H1 (cell line): ENCODE results near the gene CACNG7. TPM values are rescaled to one million over a fixed set of nuclear protein-coding genes. Genes with fewer than 3 reads are reported as not detected.

Experiments used
- CTCF ChIA-PET: fragments of 300-600 bp; sonication (Branson Sonifier 250); formaldehyde crosslinking; loops from one replicate; lab custom pipeline; 2021; ENCODE audit not compliant: partially characterized antibody; lab: Charles Lee
- POLR2A ChIA-PET: fragments of 300-600 bp; sonication (Branson Sonifier 250); formaldehyde crosslinking; loops from one replicate; lab custom pipeline; 2021; ENCODE audit warnings: inconsistent platforms; ENCODE audit not compliant: partially characterized antibody; lab: Charles Lee
- DNase-seq, 2 experiments: peaks; one replicate each; pipeline versions ENCODE4 v3.0.0 to v3.0.0-alpha.2; 2010 to 2022; ENCODE audit warnings: low spot score in 2 of 2, low read depth in 1 of 2, mixed read lengths in 1 of 2
- FAIRE-seq: peaks from 2 replicates; lab custom pipeline; 2011; peaks lifted over from hg19 to GRCh38; lab: Jason Lieb, UNC
- H2AFZ ChIP-seq: 2 replicates; pipeline ENCODE4 v1.8.1; 2012; ENCODE audit warnings: low read length, inconsistent platforms
- H2AK5ac ChIP-seq: 2 replicates; pipeline ENCODE4 v1.6.1; 2013; ENCODE audit warnings: low read depth, low read length
- H2BK120ac ChIP-seq: replicated peaks from 2 replicates; pipeline ENCODE3; 2013; ENCODE audit warnings: low read depth, low read length, inconsistent platforms
- H2BK12ac ChIP-seq: 2 replicates; pipeline ENCODE4 v1.6.1; 2013; ENCODE audit warnings: low read depth, low read length
- H2BK15ac ChIP-seq: 2 replicates; pipeline ENCODE4 v1.6.1; 2013; ENCODE audit warnings: low read length
- H2BK20ac ChIP-seq: 2 replicates; pipeline ENCODE4 v1.6.1; 2013; ENCODE audit warnings: low read length
- H2BK5ac ChIP-seq: 2 replicates; pipeline ENCODE4 v1.6.1; 2013; ENCODE audit warnings: low read depth, low read length
- H3K14ac ChIP-seq: 2 replicates; pipeline ENCODE4 v1.6.1; 2013; ENCODE audit warnings: inconsistent platforms; ENCODE audit not compliant: insufficient read length
- H3K18ac ChIP-seq: 2 replicates; pipeline ENCODE4 v1.6.1; 2013; ENCODE audit warnings: low read length; ENCODE audit errors: extremely low read depth
- H3K23ac ChIP-seq: 2 replicates; pipeline ENCODE4 v1.6.1; 2013; ENCODE audit warnings: inconsistent platforms; ENCODE audit not compliant: insufficient read length
- H3K23me2 ChIP-seq: 2 replicates; pipeline ENCODE4 v1.6.1; 2013; ENCODE audit warnings: low read depth, low read length
- H3K27ac ChIP-seq: 2 replicates; pipeline ENCODE4 v1.6.1; 2011; ENCODE audit warnings: low read depth, low read length, inconsistent platforms
- H3K27me3 ChIP-seq, 4 experiments: replicated peaks in 1 of 4; 1 replicate in 1 of 4; 2 replicates in 3 of 4; pipeline versions ENCODE4 v1.6.1 to v1.8.1; 2011 to 2013; ENCODE audit warnings: low read length in 3 of 4, mild to moderate bottlenecking in 3 of 4, inconsistent platforms in 2 of 4, mixed read lengths in 2 of 4, moderate library complexity in 1 of 4; ENCODE audit not compliant: control insufficient read depth in 3 of 4, insufficient read depth in 3 of 4; ENCODE audit errors: extremely low read depth in 1 of 4
- H3K36me3 ChIP-seq, 4 experiments: 2 replicates each; pipeline versions ENCODE4 v1.6.1 to v1.8.1; 2011 to 2013; ENCODE audit warnings: mild to moderate bottlenecking in 4 of 4, low read length in 3 of 4, moderate library complexity in 2 of 4, control low read depth in 1 of 4, inconsistent platforms in 1 of 4; ENCODE audit not compliant: insufficient read depth in 4 of 4, control insufficient read depth in 2 of 4
- H3K4ac ChIP-seq: replicated peaks from 2 replicates; pipeline ENCODE3; 2013; ENCODE audit warnings: low read length, low read depth, mixed read lengths, inconsistent platforms; ENCODE audit not compliant: insufficient read length
- H3K4me1 ChIP-seq, 4 experiments: replicated peaks in 1 of 4; 1 replicate in 1 of 4; 2 replicates in 3 of 4; pipeline versions ENCODE4 v1.6.1 to v1.8.1; 2011 to 2013; ENCODE audit warnings: low read length in 3 of 4, inconsistent platforms in 2 of 4, mixed read lengths in 1 of 4; ENCODE audit not compliant: insufficient read depth in 4 of 4, control insufficient read depth in 3 of 4
- H3K4me2 ChIP-seq, 2 experiments: 2 replicates each; pipeline versions ENCODE4 v1.6.1 to v1.8.1; 2011 to 2013; ENCODE audit warnings: low read depth in 2 of 2, low read length in 2 of 2, control low read depth in 1 of 2, inconsistent platforms in 1 of 2, mild to moderate bottlenecking in 1 of 2; ENCODE audit not compliant: insufficient read depth in 1 of 2
- H3K4me3 ChIP-seq, 4 experiments: fragments of 200-600, 300-600 bp in 1 of 4; sonication (generic), shearing (Covaris generic), sonication (Bioruptor Twin) in 1 of 4; 2 replicates each; pipeline versions ENCODE4 v1.5.1 to v1.8.1; 2011 to 2016; ENCODE audit warnings: low read length in 4 of 4, low read depth in 3 of 4, control low read depth in 2 of 4, inconsistent platforms in 2 of 4, mild to moderate bottlenecking in 2 of 4, mixed read lengths in 1 of 4, moderate library complexity in 1 of 4; ENCODE audit not compliant: insufficient read depth in 2 of 4; ENCODE audit errors: extremely low read depth in 1 of 4
- H3K56ac ChIP-seq: replicated peaks from 2 replicates; pipeline ENCODE3; 2013; ENCODE audit warnings: low read depth, mild to moderate bottlenecking, mixed read lengths, low read length, inconsistent platforms; ENCODE audit not compliant: insufficient read length
- H3K79me1 ChIP-seq: 2 replicates; pipeline ENCODE4 v1.6.1; 2013; ENCODE audit warnings: low read depth, low read length, control low read depth
- H3K79me2 ChIP-seq, 2 experiments: 2 replicates each; pipeline versions ENCODE4 v1.6.1 to v1.8.1; 2012 to 2013; ENCODE audit warnings: low read length in 2 of 2, mild to moderate bottlenecking in 2 of 2, inconsistent platforms in 1 of 2; ENCODE audit not compliant: insufficient read depth in 2 of 2, control insufficient read depth in 1 of 2
- H3K9ac ChIP-seq, 4 experiments: replicated peaks in 1 of 4; 1 replicate in 1 of 4; 2 replicates in 3 of 4; pipeline versions ENCODE4 v1.6.1 to v1.8.1; 2011 to 2013; ENCODE audit warnings: low read depth in 3 of 4, low read length in 3 of 4, control low read depth in 2 of 4, mild to moderate bottlenecking in 2 of 4, moderate library complexity in 2 of 4, inconsistent platforms in 1 of 4; ENCODE audit errors: extremely low read depth in 1 of 4
- H3K9me3 ChIP-seq, 2 experiments: 2 replicates each; pipeline versions ENCODE4 v1.6.1 to v1.8.1; 2012 to 2013; ENCODE audit warnings: mild to moderate bottlenecking in 2 of 2, moderate library complexity in 2 of 2, control low read depth in 1 of 2, inconsistent platforms in 1 of 2, low read depth in 1 of 2, low read length in 1 of 2, mixed read lengths in 1 of 2; ENCODE audit not compliant: insufficient read depth in 2 of 2
- H4K20me1 ChIP-seq, 2 experiments: replicated peaks in 1 of 2; 2 replicates each; pipeline versions ENCODE3 to v1.8.1; 2011 to 2013; ENCODE audit warnings: inconsistent platforms in 2 of 2, low read length in 2 of 2, mild to moderate bottlenecking in 1 of 2; ENCODE audit not compliant: insufficient read depth in 2 of 2, control insufficient read depth in 1 of 2
- H4K5ac ChIP-seq: 2 replicates; pipeline ENCODE4 v1.6.1; 2013; ENCODE audit warnings: low read length, low read depth, mixed read lengths, inconsistent platforms; ENCODE audit not compliant: insufficient read length
- H4K8ac ChIP-seq: 2 replicates; pipeline ENCODE4 v1.8.0; 2013; ENCODE audit warnings: mild to moderate bottlenecking, moderate library complexity, low read length, inconsistent platforms; ENCODE audit not compliant: insufficient read depth; ENCODE audit errors: extremely low read depth
- H4K91ac ChIP-seq: replicated peaks from 2 replicates; pipeline ENCODE3; 2013; ENCODE audit warnings: low read length, mixed read lengths, inconsistent platforms; ENCODE audit not compliant: insufficient read length
- HDAC2 ChIP-seq, 2 experiments: fragments of 300-600 bp in 1 of 2; sonication (generic) in 1 of 2; IDR thresholded peaks; 2 replicates each; pipeline ENCODE4 v1.6.1; 2011 to 2012; ENCODE audit warnings: low read depth in 2 of 2, low read length in 2 of 2, mild to moderate bottlenecking in 2 of 2, moderate library complexity in 2 of 2, borderline replicate concordance in 1 of 2, inconsistent platforms in 1 of 2
- SRF ChIP-seq: IDR thresholded peaks from 2 replicates; pipeline ENCODE4 v1.6.1; 2011; ENCODE audit warnings: mild to moderate bottlenecking, low read depth, low read length, moderate library complexity
- TAF1 ChIP-seq: IDR thresholded peaks from 2 replicates; pipeline ENCODE4 v1.6.1; 2011; ENCODE audit warnings: mild to moderate bottlenecking, low read depth, low read length
- WGBS, 2 experiments: shearing (Covaris generic) in 1 of 2; methylation state at CpG; one replicate each; pipeline versions ENCODE4 v1.1.6 to v1.1.7; 2013 to 2015; ENCODE audit warnings: low lambda C conversion rate in 2 of 2, mixed read lengths in 2 of 2, inconsistent platforms in 1 of 2, low coverage in 1 of 2, missing lambda C conversion rate in 1 of 2; ENCODE audit not compliant: insufficient replicate concordance in 2 of 2, insufficient coverage in 1 of 2, insufficient read length in 1 of 2; ENCODE audit errors: extremely low coverage in 1 of 2, missing lambda C conversion rate in 1 of 2; 5-methylcytosine and 5-hydroxymethylcytosine counted together
- polyA plus RNA-seq, 7 experiments: library from polyadenylated mRNA; depleted of rRNA in 3 of 7; stranded (reverse) in 5 of 7; unstranded in 2 of 7; fragments of >200 nt in 5 of 7; fragments of 200-250 nt in 2 of 7; gene quantifications; 1 replicate in 5 of 7; 2 replicates in 1 of 7; 4 replicates in 1 of 7; pipeline versions ENCODE4 v1.2.1 to v1.2.3, GENCODE V29; 2011 to 2013; ENCODE audit warnings: missing spikeins in 2 of 7, mixed read lengths in 2 of 7
- total RNA-seq: library from RNA; stranded (reverse); fragmentation: NEBNext Ultra II Directional; extraction: Animal tissue kit (Norgen Biotek cat#: 25700); gene quantifications from 2 replicates; pipeline ENCODE4 v1.2.1, GENCODE V29; 2021
- TF ChIP-seq, protein P1 (sequence below): IDR thresholded peaks from 2 replicates; pipeline ENCODE4 v1.6.1; 2011; ENCODE audit warnings: low read length, improper control_type of control experiment

The CACNG7 gene
- total and polyA plus RNA-seq, 2 of the 8 experiments (the other 6 are each of a cell fraction or from before 2014, with no cell fraction given): 28.9 to 69.8 TPM

DNA sequence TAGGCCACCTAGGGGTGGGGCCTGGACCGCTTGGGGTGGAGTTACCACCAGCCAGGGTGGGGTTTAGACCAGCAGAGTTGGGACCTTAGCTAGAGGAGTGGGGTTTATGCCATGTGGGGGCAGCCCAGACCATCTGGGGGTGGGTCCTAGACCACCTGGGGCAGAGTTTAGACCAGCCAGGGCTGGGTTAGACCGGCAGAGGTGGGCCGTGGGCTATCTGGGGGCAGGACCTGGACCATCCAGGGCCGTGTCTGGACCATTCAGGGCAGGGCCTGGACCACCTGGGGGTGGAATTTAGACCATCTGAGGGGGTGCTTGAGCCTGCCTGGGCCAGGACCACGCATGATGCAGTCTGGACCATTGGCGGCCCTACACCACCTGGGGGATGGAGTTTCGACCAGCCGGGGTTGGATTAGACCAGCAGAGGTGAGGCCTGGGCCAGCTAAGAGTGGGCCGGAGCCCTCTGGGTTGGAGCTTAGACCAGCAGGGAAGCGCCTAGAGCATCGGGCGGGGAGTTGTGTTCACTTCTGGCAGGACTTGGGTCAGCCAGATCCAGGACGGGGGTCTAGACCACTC, 72.4 kb downstream of the CACNG7 start:
- Histone ChIP-seq H4K20me1 (peaks cover 6 to 10% of the 10 kb centered on the region in 2 experiments), H2AK5ac (peak overlapping the region; percentile 93; the same call in 1 of the 2 replicates), H3K9me3 (no peaks in the 10 kb centered on the region), H3K9ac (peak overlapping the region in 2 of 4 experiments; percentile 38 to 49; a peak in 4 of 7 replicates), H3K79me1 (no peaks in the 10 kb centered on the region), H3K4ac (peak overlapping the region; percentile 32), H3K4me3 (peak overlapping the region; percentile 18 to 88 (median 61)), H4K5ac (peak overlapping the region; percentile 67), H2BK12ac (peak overlapping the region; percentile 80; the same call in 1 of the 2 replicates), H3K27ac (peak overlapping the region; percentile 47), H2BK20ac (no peak overlapping the region), H3K18ac (peak overlapping the region; percentile 60), H3K4me2 (peak overlapping the region; percentile 90 to 95), H2BK5ac (peak overlapping the region; percentile 66; the same call in 1 of the 2 replicates), H3K23me2 (peaks cover 28% of the 10 kb centered on the region), H2AFZ (no peak overlapping the region), H2BK15ac (0 out of 2 replicates have a peak overlapping the region, but pooled peaks have one; percentile 92), H2BK120ac (no peak overlapping the region), H4K8ac (peak overlapping the region; percentile 91; the same call in 1 of the 2 replicates), H3K79me2 (peaks cover 0 to 3% of the 10 kb centered on the region in 2 experiments; a peak in 1 of 4 replicates), H3K56ac (no peak overlapping the region), H3K4me1 (peaks cover 4 to 14% (median 9%) of the 10 kb centered on the region in 4 experiments), H3K36me3 (no peaks in the 10 kb centered on the region), H3K27me3 (peaks cover 0 to 3% (median 1%) of the 10 kb centered on the region in 4 experiments; a peak in 3 of 7 replicates), H3K14ac (no peak overlapping the region), H3K23ac (no peak overlapping the region), H4K91ac (no peak overlapping the region)
- ChIA-PET POLR2A (interaction anchor here (0.9 to 3.1 kb wide), 25 partner anchors 8 to 220 kb away, joined by 3 to 41 read pairs (median 6); partner anchors contain the start of genes CACNG6 and RPS9), CTCF (interaction anchor here (0.9 to 3.2 kb wide), 16 partner anchors 11 to 113 kb away, joined by 3 to 35 read pairs (median 4); partner anchors contain the start of gene PRKCG)
- WGBS, 2 experiments: 55% methylated on average over 13 of the region's 13 CpGs; no CpG with 5 or more reads in 1 of the 2 experiments
- DNase-seq (peak in 1 of 2 experiments; percentile 67), FAIRE-seq (no peak)
- TF ChIP-seq TAF1: 0 out of 2 replicates have a peak, but pooled peaks have one; percentile 6
- TF ChIP-seq, protein P1, sequence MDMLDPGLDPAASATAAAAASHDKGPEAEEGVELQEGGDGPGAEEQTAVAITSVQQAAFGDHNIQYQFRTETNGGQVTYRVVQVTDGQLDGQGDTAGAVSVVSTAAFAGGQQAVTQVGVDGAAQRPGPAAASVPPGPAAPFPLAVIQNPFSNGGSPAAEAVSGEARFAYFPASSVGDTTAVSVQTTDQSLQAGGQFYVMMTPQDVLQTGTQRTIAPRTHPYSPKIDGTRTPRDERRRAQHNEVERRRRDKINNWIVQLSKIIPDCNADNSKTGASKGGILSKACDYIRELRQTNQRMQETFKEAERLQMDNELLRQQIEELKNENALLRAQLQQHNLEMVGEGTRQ: no peak
- 0 out of 4 replicates have a peak, but pooled peaks of 1 of the 2 experiments have one; percentile 4 for TF ChIP-seq HDAC2 (IDR thresholded peaks at IDR 0.05; ENCODE audit: borderline replicate concordance in 1 of 2, low read depth in 2 of 2, low read length in 2 of 2)
- no peak for TF ChIP-seq SRF
